Common myeloid progenitor, CD34-positive (primary cell): ENCODE data around the gene PRSS56. TPM values are rescaled to one million over a fixed set of nuclear protein-coding genes. Genes with fewer than 3 reads are reported as not detected.

Source experiments
- CTCF ChIA-PET: fragments of 350-600 bp; sonication (Branson Sonifier 250); formaldehyde crosslinking; loops from one replicate; lab custom pipeline; 2021; ENCODE audit warnings: antibody characterized with exemption; lab: Charles Lee
- POLR2A ChIA-PET: fragments of 350-600 bp; sonication (Branson Sonifier 250); formaldehyde crosslinking; loops from one replicate; lab custom pipeline; 2021; ENCODE audit warnings: antibody characterized with exemption; lab: Charles Lee
- DNase-seq, 3 donors: peaks; one replicate each; pipeline versions ENCODE4 v3.0.0 to v3.0.0-alpha.2; 2013
- H3K27ac ChIP-seq, 2 experiments: 1 replicate in 1 of 2; 2 replicates in 1 of 2; pipeline ENCODE4 v1.7.0; 2013; ENCODE audit warnings: inconsistent platforms in 2 of 2, low read length in 2 of 2, mild to moderate bottlenecking in 2 of 2, low read depth in 1 of 2, moderate library complexity in 1 of 2; ENCODE audit not compliant: severe bottlenecking in 2 of 2, insufficient read depth in 1 of 2, poor library complexity in 1 of 2
- H3K27me3 ChIP-seq, 5 experiments: replicated peaks in 2 of 5; 1 replicate in 3 of 5; 2 replicates in 2 of 5; pipeline versions ENCODE4 v1.6.1 to v1.7.0; 2013; ENCODE audit warnings: low read length in 4 of 5, mild to moderate bottlenecking in 2 of 5, moderate library complexity in 2 of 5, inconsistent platforms in 1 of 5; ENCODE audit not compliant: insufficient read depth in 5 of 5, control insufficient read depth in 4 of 5
- H3K36me3 ChIP-seq, 4 experiments: 1 replicate in 2 of 4; 2 replicates in 2 of 4; pipeline versions ENCODE4 v1.6.1 to v1.7.0; 2013; ENCODE audit warnings: low read length in 3 of 4, control low read depth in 1 of 4, mild to moderate bottlenecking in 1 of 4; ENCODE audit not compliant: control insufficient read depth in 4 of 4, insufficient read depth in 4 of 4
- H3K4me1 ChIP-seq, 4 experiments: 1 replicate in 3 of 4; 2 replicates in 1 of 4; pipeline versions ENCODE4 v1.6.1 to v1.7.1; 2013; ENCODE audit warnings: low read length in 3 of 4, mild to moderate bottlenecking in 3 of 4, control low read depth in 1 of 4, inconsistent platforms in 1 of 4, moderate library complexity in 1 of 4; ENCODE audit not compliant: control insufficient read depth in 4 of 4, insufficient read depth in 4 of 4; ENCODE audit errors: control extremely low read depth in 1 of 4
- H3K4me3 ChIP-seq, 7 experiments: 1 replicate in 4 of 7; 2 replicates in 3 of 7; pipeline versions ENCODE4 v1.5.1 to v1.7.0; 2013; ENCODE audit warnings: mild to moderate bottlenecking in 7 of 7, low read length in 6 of 7, moderate library complexity in 6 of 7, inconsistent platforms in 2 of 7, low read depth in 2 of 7, control low read depth in 1 of 7; ENCODE audit not compliant: insufficient read depth in 4 of 7, control insufficient read depth in 1 of 7; ENCODE audit errors: extremely low read depth in 1 of 7
- H3K9me3 ChIP-seq, 5 experiments: 1 replicate in 4 of 5; 2 replicates in 1 of 5; pipeline versions ENCODE4 v1.6.1 to v1.7.1; 2013; ENCODE audit warnings: low read length in 4 of 5, mild to moderate bottlenecking in 2 of 5, inconsistent platforms in 1 of 5, low read depth in 1 of 5, moderate library complexity in 1 of 5; ENCODE audit not compliant: control insufficient read depth in 4 of 5, insufficient read depth in 2 of 5; ENCODE audit errors: control extremely low read depth in 1 of 5
- WGBS: methylation state at CpG from one replicate; pipeline ENCODE4 v1.1.5; 2013; ENCODE audit not compliant: insufficient coverage; 5-methylcytosine and 5-hydroxymethylcytosine counted together
- polyA plus RNA-seq: library from polyadenylated mRNA; unstranded; fragments of 120-200 nt; gene quantifications from one replicate; pipeline ENCODE4 v1.2.1, GENCODE V29; 2013

The PRSS56 gene
- polyA plus RNA-seq = not detected

DNA sequence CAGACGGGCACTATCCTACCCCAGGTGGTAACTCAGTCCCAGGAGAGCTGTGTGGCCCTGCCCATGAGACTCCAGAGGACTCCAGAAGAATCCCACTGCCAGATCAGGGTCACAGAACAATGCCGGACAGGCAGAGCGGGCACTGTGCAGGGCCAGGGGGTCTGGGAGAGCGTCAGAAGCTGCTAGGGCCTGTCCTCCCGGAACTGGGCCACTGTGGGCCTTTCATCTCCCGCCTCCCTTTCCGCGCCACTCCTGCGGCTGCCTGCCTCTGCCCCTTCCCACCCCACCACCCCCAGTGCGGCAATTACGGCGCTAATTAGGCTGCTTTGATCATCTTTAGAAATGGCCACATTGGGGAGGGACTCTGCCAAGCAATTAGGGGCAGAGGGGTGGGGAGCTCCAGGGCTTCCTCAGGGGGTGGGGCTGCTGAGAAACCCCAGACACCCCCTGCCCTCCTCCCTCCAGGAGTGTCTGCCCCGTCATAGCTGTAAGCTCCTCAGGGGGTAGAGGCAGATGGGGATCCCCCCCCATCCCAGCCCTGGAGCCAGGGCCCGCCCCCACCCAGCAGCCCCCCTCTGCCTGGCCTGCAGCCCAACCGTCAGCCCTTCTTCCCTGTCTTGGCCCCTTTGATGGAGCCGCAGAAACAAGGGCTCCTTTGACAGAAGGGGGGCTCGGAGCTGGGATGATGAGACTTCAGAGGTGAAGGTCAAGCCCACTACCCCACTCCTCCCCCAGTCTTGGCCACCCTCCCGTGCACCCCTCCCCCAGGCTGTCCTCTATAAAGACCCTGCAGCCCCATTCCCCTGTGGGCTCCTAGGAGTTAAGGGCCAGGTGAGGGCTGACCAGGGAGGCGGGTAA, at the start of gene PRSS56:
PRSS56 (plus strand) TSS at position 808 of the 858 bp plus-strand sequence. CDS start 211 bp downstream, outside the sequence.
- ChIA-PET CTCF (interaction anchor here (1.2 to 6.4 kb wide), 6 partner anchors 59 to 619 kb away, joined by 3 to 29 read pairs (median 4); no protein-coding TSS in a partner anchor), POLR2A (no interaction called here)
- Histone ChIP-seq H3K36me3 (no peaks in the 10 kb centered on the region), H3K4me3 (no peak within 1 kb of the TSS), H3K27ac (no peak within 1 kb of the TSS), H3K4me1 (peaks cover 0 to 30% (median 18%) of the 10 kb centered on the region in 4 experiments), H3K27me3 (peaks cover 0 to 57% (median 19%) of the 10 kb centered on the region in 5 experiments), H3K9me3 (no peaks in the 10 kb centered on the region)
- 64% methylated on average over 7 of the region's 19 CpGs for WGBS
- DNase-seq = no peak

- no peaks in the 10 kb centered on the region for H3K4me1 ChIP-seq
- H3K4me3 ChIP-seq = no peak overlapping the region
- H3K36me3 ChIP-seq = no peaks in the 10 kb centered on the region
- WGBS = 66% methylated on average over 6 of the region's 6 CpGs
- H3K27ac ChIP-seq = no peak overlapping the region
- ChIA-PET CTCF (interaction anchor here (1.1 to 1.8 kb wide), 4 partner anchors 21 to 50 kb away, joined by 3 to 4 read pairs (median 4); no protein-coding TSS in a partner anchor), POLR2A (no interaction called here)
- no peak for DNase-seq
- H3K9me3 ChIP-seq = peaks cover 0 to 8% (median 1%) of the 10 kb centered on the region in 5 experiments
- H3K27me3 ChIP-seq = peaks cover 0 to 19% (median 14%) of the 10 kb centered on the region in 5 experiments
Observed at GRCh38 chr2:232473467-232473890, 46.7 kb upstream of the PRSS56 start.

DNA sequence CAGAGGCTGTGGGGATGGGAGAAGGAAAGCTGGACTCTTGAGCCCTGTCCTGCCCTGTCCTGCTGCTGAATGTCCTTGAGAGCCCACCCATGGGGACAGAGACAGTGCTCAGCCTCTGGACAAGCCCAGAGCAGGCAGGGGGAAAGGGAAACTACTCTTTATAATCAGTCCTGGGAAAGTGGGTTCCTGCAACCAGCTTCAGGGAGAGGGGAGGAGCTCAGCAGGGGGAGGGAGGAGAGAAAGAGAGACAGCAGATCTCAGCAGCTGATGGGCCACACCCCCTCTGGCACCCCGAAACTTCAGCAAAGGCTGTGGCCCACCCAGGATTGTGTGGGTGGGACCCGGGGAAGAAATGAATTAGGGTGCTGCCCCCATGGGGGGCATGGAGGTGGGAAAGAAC, 44.1 kb upstream of the PRSS56 start:
- Histone ChIP-seq H3K36me3 (no peaks in the 10 kb centered on the region), H3K4me3 (no peak overlapping the region), H3K9me3 (peaks cover 0 to 8% (median 1%) of the 10 kb centered on the region in 5 experiments), H3K27me3 (peaks cover 0 to 23% (median 14%) of the 10 kb centered on the region in 5 experiments), H3K4me1 (no peaks in the 10 kb centered on the region), H3K27ac (no peak overlapping the region)
- POLR2A ChIA-PET = no interaction called here
- CTCF ChIA-PET = interaction anchor here (1.0 to 3.1 kb wide), 4 partner anchors 19 to 69 kb away, joined by 3 to 9 read pairs (median 4); no protein-coding TSS in a partner anchor
- 90% methylated on average over 2 of the region's 2 CpGs for WGBS
- DNase-seq = no peak

GRCh38 chr2:232476791-232477190, 43.4 kb upstream of the PRSS56 start:
- Histone ChIP-seq H3K27me3 (peaks cover 0 to 23% (median 14%) of the 10 kb centered on the region in 5 experiments), H3K9me3 (peaks cover 0 to 8% (median 1%) of the 10 kb centered on the region in 5 experiments)

DNA sequence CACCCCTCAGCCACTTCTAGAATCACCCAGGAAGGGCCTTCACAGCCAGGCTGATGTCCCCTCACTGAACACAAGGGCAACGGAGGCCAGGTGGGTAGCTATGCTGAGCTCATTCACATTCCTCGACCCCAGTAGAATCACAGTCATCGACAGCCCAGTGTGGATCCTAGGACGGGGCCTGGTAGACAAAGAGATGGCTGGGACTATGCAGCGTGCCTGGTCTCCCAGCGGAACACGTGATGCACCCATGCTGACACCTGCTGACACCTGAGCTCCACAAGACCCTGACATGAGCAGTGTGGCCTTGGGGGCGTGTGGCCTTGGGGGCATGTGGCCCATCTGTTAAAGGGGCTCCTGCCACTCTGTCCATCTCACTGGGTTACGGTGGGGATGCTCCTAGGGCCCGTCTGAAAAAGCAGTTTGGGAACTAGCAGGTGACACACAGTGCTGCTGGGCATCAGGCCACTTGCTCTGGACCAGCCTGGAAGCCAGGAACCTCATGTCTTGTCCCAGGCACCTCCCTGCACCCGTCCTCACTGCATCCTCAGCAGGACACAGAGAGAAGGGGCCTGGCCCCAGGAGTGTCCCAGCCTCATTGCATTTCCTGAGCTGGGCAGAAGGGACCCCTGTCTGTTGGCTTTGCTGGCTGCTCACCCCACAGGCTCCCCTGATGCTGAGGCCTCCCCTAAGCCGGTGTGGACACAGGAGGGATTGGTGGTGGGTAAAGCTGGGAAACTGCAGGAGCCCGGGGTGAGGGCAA, 42.3 kb upstream of the PRSS56 start:
- H3K4me3 ChIP-seq = no peak overlapping the region
- over 99% methylated on average over 12 of the region's 13 CpGs for WGBS

More at GRCh38 chr2:232476791-232477190, 43.4 kb upstream of the PRSS56 start:
- CTCF ChIA-PET = interaction anchor here (1.0 to 3.1 kb wide), 4 partner anchors 18 to 69 kb away, joined by 3 to 9 read pairs (median 4); no protein-coding TSS in a partner anchor
- Histone ChIP-seq H3K36me3 (no peaks in the 10 kb centered on the region), H3K4me1 (no peaks in the 10 kb centered on the region), H3K4me3 (no peak overlapping the region), H3K27ac (no peak overlapping the region)
- DNase-seq = no peak
- POLR2A ChIA-PET = no interaction called here
- WGBS = 95% methylated on average over 7 of the region's 7 CpGs

GRCh38 chr2:232478571-232479340, 41.4 kb upstream of the PRSS56 start:
- Histone ChIP-seq H3K36me3 (no peaks in the 10 kb centered on the region), H3K27ac (no peak overlapping the region), H3K4me1 (no peaks in the 10 kb centered on the region), H3K4me3 (no peak overlapping the region), H3K27me3 (peaks cover 0 to 28% (median 17%) of the 10 kb centered on the region in 5 experiments), H3K9me3 (no peaks in the 10 kb centered on the region)
- ChIA-PET CTCF (no interaction called here), POLR2A (no interaction called here)
- whole genome bisulfite sequencing = 93% methylated on average over 15 of the region's 19 CpGs
- DNase-seq = no peak

More for the DNA sequence above, 42.3 kb upstream of the PRSS56 start:
- Histone ChIP-seq H3K36me3 (no peaks in the 10 kb centered on the region), H3K9me3 (peaks cover 0 to 1% (median 0%) of the 10 kb centered on the region in 5 experiments), H3K27me3 (peaks cover 0 to 27% (median 19%) of the 10 kb centered on the region in 5 experiments), H3K27ac (no peak overlapping the region), H3K4me1 (no peaks in the 10 kb centered on the region)
- POLR2A ChIA-PET = no interaction called here
- CTCF ChIA-PET = interaction anchor here (3.1 kb wide), 1 partner anchor 43 kb away, joined by 9 read pairs; no protein-coding TSS in a partner anchor
- no peak for DNase-seq
